ENCODE results near the gene RGS10. TPM values are rescaled to one million over a fixed set of nuclear protein-coding genes. Genes with fewer than 3 reads are reported as not detected.

Gene RGS10
- 32.6 TPM for polyA plus RNA-seq (2013, experiment 1 of 2)
- 34.6 TPM for polyA plus RNA-seq (2013, experiment 2 of 2)

- Histone ChIP-seq H2BK5ac (ENCODE audit: low read length) (peak within 1 kb of the TSS; percentile 55), H3K9ac (ENCODE audit: low read depth, low read length, poor library complexity) (peak within 1 kb of the TSS; percentile 89), H3K36me3 (replicated peaks in 1 of 2; ENCODE audit: control insufficient read depth in 2 of 2, insufficient read depth in 2 of 2, low read length in 2 of 2) (no peaks in the 10 kb centered on the region), H4K8ac (ENCODE audit: low read depth, low read length) (no peak within 1 kb of the TSS), H3K4ac (ENCODE audit: low read length) (peak within 1 kb of the TSS; percentile 31), H2AK5ac (ENCODE audit: low read depth, low read length) (peak within 1 kb of the TSS; percentile 45), H3K18ac (ENCODE audit: low read length) (peak within 1 kb of the TSS; percentile 97), H3K79me1 (ENCODE audit: low read depth, low read length) (no peaks in the 10 kb centered on the region), H3K27ac (replicated peaks; ENCODE audit: low read length) (no peak within 1 kb of the TSS), H3K4me2 (ENCODE audit: insufficient read depth, low read length, poor library complexity, severe bottlenecking) (peak within 1 kb of the TSS; percentile 96), H2BK15ac (ENCODE audit: low read length) (peak within 1 kb of the TSS; percentile 7), H3K14ac (ENCODE audit: low read length) (peak within 1 kb of the TSS; percentile 73), H3K9me3 (replicated peaks in 1 of 2; ENCODE audit: control insufficient read depth in 2 of 2, insufficient read depth in 1 of 2, low read depth in 1 of 2, low read length in 2 of 2) (no peaks in the 10 kb centered on the region), H3K23ac (ENCODE audit: low read depth, low read length, poor library complexity) (peak within 1 kb of the TSS; percentile 70), H3K4me1 (ENCODE audit: control insufficient read depth in 2 of 2, insufficient read depth in 1 of 2, low read depth in 1 of 2, low read length in 2 of 2) (peaks cover 9% of the 10 kb centered on the region in 2 donors), H2AFZ (ENCODE audit: low read length) (peak within 1 kb of the TSS; percentile 96), H2BK120ac (ENCODE audit: low read depth, low read length) (peak within 1 kb of the TSS; percentile 24), H3K27me3 (ENCODE audit: control insufficient read depth in 3 of 3, insufficient read depth in 3 of 3, low read depth in 1 of 3, low read length in 3 of 3) (peaks cover 10 to 92% (median 24%) of the 10 kb centered on the region in 3 experiments), H3K4me3 (ENCODE audit: low read length in 2 of 2) (peak within 1 kb of the TSS; percentile 51 to 83), H2BK12ac (ENCODE audit: low read length) (no peak within 1 kb of the TSS), H4K91ac (ENCODE audit: low read depth, low read length, poor library complexity) (no peak within 1 kb of the TSS)
- no CpG with 5 or more reads among the region's 76 CpGs for WGBS, 2 donors (ENCODE audit: extremely low coverage in 2 of 2, insufficient read length in 2 of 2, insufficient replicate concordance in 1 of 2)
- peak; percentile 41 for DNase-seq (ENCODE audit: low spot score)
Observed at GRCh38 chr10:119542357-119542987, at the start of gene RGS10. RGS10 (minus strand) TSS chr10:119542719; CDS start chr10:119542638, 81 bp downstream.

GRCh38 chr10:119588071-119588470, 45.6 kb upstream of the RGS10 start:
- Histone ChIP-seq H3K27me3 (ENCODE audit: control insufficient read depth in 3 of 3, insufficient read depth in 3 of 3, low read depth in 1 of 3, low read length in 3 of 3) (no peaks in the 10 kb centered on the region), H3K18ac (ENCODE audit: low read length) (no peak overlapping the region), H3K9me3 (replicated peaks in 1 of 2; ENCODE audit: control insufficient read depth in 2 of 2, insufficient read depth in 1 of 2, low read depth in 1 of 2, low read length in 2 of 2) (peaks cover 0 to 2% of the 10 kb centered on the region in 2 donors), H2BK5ac (ENCODE audit: low read length) (no peak overlapping the region), H2BK12ac (ENCODE audit: low read length) (no peak overlapping the region), H3K4ac (ENCODE audit: low read length) (no peak overlapping the region), H3K4me3 (ENCODE audit: low read length in 2 of 2) (no peak overlapping the region), H2BK15ac (ENCODE audit: low read length) (no peak overlapping the region), H3K4me1 (ENCODE audit: control insufficient read depth in 2 of 2, insufficient read depth in 1 of 2, low read depth in 1 of 2, low read length in 2 of 2) (peaks cover 0 to 5% of the 10 kb centered on the region in 2 donors), H3K14ac (ENCODE audit: low read length) (no peak overlapping the region), H4K8ac (ENCODE audit: low read depth, low read length) (no peak overlapping the region), H3K23ac (ENCODE audit: low read depth, low read length, poor library complexity) (no peak overlapping the region), H3K4me2 (ENCODE audit: insufficient read depth, low read length, poor library complexity, severe bottlenecking) (no peak overlapping the region), H3K9ac (ENCODE audit: low read depth, low read length, poor library complexity) (no peak overlapping the region), H4K91ac (ENCODE audit: low read depth, low read length, poor library complexity) (no peak overlapping the region), H3K27ac (replicated peaks; ENCODE audit: low read length) (no peak overlapping the region), H2AK5ac (ENCODE audit: low read depth, low read length) (no peak overlapping the region), H2AFZ (ENCODE audit: low read length) (no peak overlapping the region), H3K36me3 (replicated peaks in 1 of 2; ENCODE audit: control insufficient read depth in 2 of 2, insufficient read depth in 2 of 2, low read length in 2 of 2) (peaks cover 10 to 85% of the 10 kb centered on the region in 2 donors), H3K79me1 (ENCODE audit: low read depth, low read length) (no peaks in the 10 kb centered on the region), H2BK120ac (ENCODE audit: low read depth, low read length) (no peak overlapping the region)
- no CpG with 5 or more reads among the region's 4 CpGs for WGBS, 2 donors (ENCODE audit: extremely low coverage in 2 of 2, insufficient read length in 2 of 2, insufficient replicate concordance in 1 of 2)
- no peak for DNase-seq (ENCODE audit: low spot score)

GRCh38 chr10:119578355-119578754, 35.8 kb upstream of the RGS10 start:
- WGBS, 2 donors (ENCODE audit: extremely low coverage in 2 of 2, insufficient read length in 2 of 2, insufficient replicate concordance in 1 of 2) = no CpG with 5 or more reads among the region's 3 CpGs
- H3K79me1 ChIP-seq (ENCODE audit: low read depth, low read length) = no peaks in the 10 kb centered on the region
- DNase-seq (ENCODE audit: low spot score) = no peak
- H3K4ac ChIP-seq (ENCODE audit: low read length) = no peak overlapping the region
- no peak overlapping the region for H3K4me2 ChIP-seq (ENCODE audit: insufficient read depth, low read length, poor library complexity, severe bottlenecking)
- H3K27ac ChIP-seq (replicated peaks; ENCODE audit: low read length) = no peak overlapping the region
- H3K27me3 ChIP-seq (ENCODE audit: control insufficient read depth in 3 of 3, insufficient read depth in 3 of 3, low read depth in 1 of 3, low read length in 3 of 3) = no peaks in the 10 kb centered on the region
- H2BK120ac ChIP-seq (ENCODE audit: low read depth, low read length) = no peak overlapping the region
- H2AK5ac ChIP-seq (ENCODE audit: low read depth, low read length) = no peak overlapping the region
- H3K9me3 ChIP-seq (replicated peaks in 1 of 2; ENCODE audit: control insufficient read depth in 2 of 2, insufficient read depth in 1 of 2, low read depth in 1 of 2, low read length in 2 of 2) = no peaks in the 10 kb centered on the region
- H3K23ac ChIP-seq (ENCODE audit: low read depth, low read length, poor library complexity) = no peak overlapping the region
- no peak overlapping the region for H2BK15ac ChIP-seq (ENCODE audit: low read length)
- H3K36me3 ChIP-seq (replicated peaks in 1 of 2; ENCODE audit: control insufficient read depth in 2 of 2, insufficient read depth in 2 of 2, low read length in 2 of 2) = peaks cover 18 to 99% of the 10 kb centered on the region in 2 donors
- no peak overlapping the region for H2AFZ ChIP-seq (ENCODE audit: low read length)
- no peaks in the 10 kb centered on the region for H3K4me1 ChIP-seq (ENCODE audit: control insufficient read depth in 2 of 2, insufficient read depth in 1 of 2, low read depth in 1 of 2, low read length in 2 of 2)
- no peak overlapping the region for H3K18ac ChIP-seq (ENCODE audit: low read length)
- H4K91ac ChIP-seq (ENCODE audit: low read depth, low read length, poor library complexity) = no peak overlapping the region
- H4K8ac ChIP-seq (ENCODE audit: low read depth, low read length) = no peak overlapping the region
- H2BK12ac ChIP-seq (ENCODE audit: low read length) = no peak overlapping the region
- no peak overlapping the region for H3K14ac ChIP-seq (ENCODE audit: low read length)
- H3K9ac ChIP-seq (ENCODE audit: low read depth, low read length, poor library complexity) = no peak overlapping the region
- H3K4me3 ChIP-seq (ENCODE audit: low read length in 2 of 2) = no peak overlapping the region
- H2BK5ac ChIP-seq (ENCODE audit: low read length) = no peak overlapping the region

GRCh38 chr10:119575991-119576390, 33.5 kb upstream of the RGS10 start:
- DNase-seq (ENCODE audit: low spot score) = no peak
- H3K4me3 ChIP-seq (ENCODE audit: low read length in 2 of 2) = no peak overlapping the region
- no peak overlapping the region for H3K14ac ChIP-seq (ENCODE audit: low read length)
- H2BK5ac ChIP-seq (ENCODE audit: low read length) = no peak overlapping the region
- H3K4me1 ChIP-seq (ENCODE audit: control insufficient read depth in 2 of 2, insufficient read depth in 1 of 2, low read depth in 1 of 2, low read length in 2 of 2) = no peaks in the 10 kb centered on the region
- no peaks in the 10 kb centered on the region for H3K27me3 ChIP-seq (ENCODE audit: control insufficient read depth in 3 of 3, insufficient read depth in 3 of 3, low read depth in 1 of 3, low read length in 3 of 3)
- H3K79me1 ChIP-seq (ENCODE audit: low read depth, low read length) = no peaks in the 10 kb centered on the region
- no peak overlapping the region for H2BK120ac ChIP-seq (ENCODE audit: low read depth, low read length)
- H3K36me3 ChIP-seq (replicated peaks in 1 of 2; ENCODE audit: control insufficient read depth in 2 of 2, insufficient read depth in 2 of 2, low read length in 2 of 2) = peaks cover 16 to 99% of the 10 kb centered on the region in 2 donors
- H3K27ac ChIP-seq (replicated peaks; ENCODE audit: low read length) = no peak overlapping the region
- no peak overlapping the region for H3K4ac ChIP-seq (ENCODE audit: low read length)
- H3K9ac ChIP-seq (ENCODE audit: low read depth, low read length, poor library complexity) = no peak overlapping the region
- no peak overlapping the region for H2AK5ac ChIP-seq (ENCODE audit: low read depth, low read length)
- no peak overlapping the region for H3K4me2 ChIP-seq (ENCODE audit: insufficient read depth, low read length, poor library complexity, severe bottlenecking)
- H3K9me3 ChIP-seq (replicated peaks in 1 of 2; ENCODE audit: control insufficient read depth in 2 of 2, insufficient read depth in 1 of 2, low read depth in 1 of 2, low read length in 2 of 2) = no peaks in the 10 kb centered on the region
- H4K91ac ChIP-seq (ENCODE audit: low read depth, low read length, poor library complexity) = no peak overlapping the region
- H2BK12ac ChIP-seq (ENCODE audit: low read length) = no peak overlapping the region
- H3K18ac ChIP-seq (ENCODE audit: low read length) = no peak overlapping the region
- no peak overlapping the region for H2BK15ac ChIP-seq (ENCODE audit: low read length)
- H2AFZ ChIP-seq (ENCODE audit: low read length) = no peak overlapping the region
- H3K23ac ChIP-seq (ENCODE audit: low read depth, low read length, poor library complexity) = no peak overlapping the region
- no peak overlapping the region for H4K8ac ChIP-seq (ENCODE audit: low read depth, low read length)

Measured in neuronal stem cell (in vitro differentiated cells).